Calu3 (cell line): ENCODE results near the gene VTCN1. TPM values are rescaled to one million over a fixed set of nuclear protein-coding genes. Genes with fewer than 3 reads are reported as not detected.

Experiments used
- BruUV-seq: library from RNA; stranded (reverse); fragments of 400-500 nt; replicated peaks from 2 replicates; lab custom pipeline; 2021; lab: Mats Ljungman, UMichigan
- CTCF ChIA-PET: fragments of 300-600 bp; sonication (Branson Sonifier 250); formaldehyde crosslinking; loops from one replicate; lab custom pipeline; 2022; ENCODE audit warnings: antibody characterized with exemption; lab: Charles Lee
- DNase-seq: peaks from one replicate; pipeline ENCODE4 v3.0.0; 2022
- H3K27ac Mint-ChIP-seq: one replicate; pipeline ENCODE4 v1.8.0; 2022; ENCODE audit warnings: mixed read lengths; ENCODE audit not compliant: unreplicated experiment
- H3K27me3 Mint-ChIP-seq: one replicate; pipeline ENCODE4 v1.8.0; 2022; ENCODE audit warnings: mixed read lengths; ENCODE audit not compliant: unreplicated experiment
- H3K36me3 Mint-ChIP-seq: one replicate; pipeline ENCODE4 v1.8.0; 2022; ENCODE audit warnings: mild to moderate bottlenecking, moderate library complexity, mixed read lengths; ENCODE audit not compliant: insufficient read depth, unreplicated experiment
- H3K4me1 Mint-ChIP-seq: one replicate; pipeline ENCODE4 v1.8.0; 2022; ENCODE audit warnings: mild to moderate bottlenecking, low read depth, mixed read lengths; ENCODE audit not compliant: unreplicated experiment
- H3K4me3 Mint-ChIP-seq: one replicate; pipeline ENCODE4 v1.8.0; 2022; ENCODE audit warnings: mild to moderate bottlenecking, low read depth, moderate library complexity, mixed read lengths; ENCODE audit not compliant: unreplicated experiment
- H3K9me3 Mint-ChIP-seq: one replicate; pipeline ENCODE4 v1.8.0; 2022; ENCODE audit warnings: low read depth, mixed read lengths; ENCODE audit not compliant: unreplicated experiment
- intact Hi-C: fragments of 100-400 bp; cut with micrococcal nuclease; formaldehyde crosslinking; loops from one replicate; pipeline ENCODE4 v1.10.0; 2022; ENCODE audit not compliant: unreplicated experiment
- total RNA-seq: library from RNA; stranded (reverse); gene quantifications from 2 replicates; pipeline ENCODE4 v1.2.3, GENCODE V29; 2022
- TF ChIP-seq, protein P1 (sequence below): fragments of 200-600 bp; IDR thresholded peaks from one replicate; pipeline ENCODE4 v1.8.0; 2022; ENCODE audit warnings: antibody characterized with exemption; ENCODE audit not compliant: unreplicated experiment

VTCN1 gene
- total RNA-seq, 1 experiment from 2014 or later: 39.1 TPM

- Mint-ChIP-seq H3K27ac (no peak overlapping the region), H3K27me3 (peaks cover 13% of the 10 kb centered on the region), H3K4me3 (no peak overlapping the region), H3K9me3 (peaks cover 4% of the 10 kb centered on the region), H3K4me1 (peaks cover 9% of the 10 kb centered on the region), H3K36me3 (no peaks in the 10 kb centered on the region)
- TF ChIP-seq, protein P1, sequence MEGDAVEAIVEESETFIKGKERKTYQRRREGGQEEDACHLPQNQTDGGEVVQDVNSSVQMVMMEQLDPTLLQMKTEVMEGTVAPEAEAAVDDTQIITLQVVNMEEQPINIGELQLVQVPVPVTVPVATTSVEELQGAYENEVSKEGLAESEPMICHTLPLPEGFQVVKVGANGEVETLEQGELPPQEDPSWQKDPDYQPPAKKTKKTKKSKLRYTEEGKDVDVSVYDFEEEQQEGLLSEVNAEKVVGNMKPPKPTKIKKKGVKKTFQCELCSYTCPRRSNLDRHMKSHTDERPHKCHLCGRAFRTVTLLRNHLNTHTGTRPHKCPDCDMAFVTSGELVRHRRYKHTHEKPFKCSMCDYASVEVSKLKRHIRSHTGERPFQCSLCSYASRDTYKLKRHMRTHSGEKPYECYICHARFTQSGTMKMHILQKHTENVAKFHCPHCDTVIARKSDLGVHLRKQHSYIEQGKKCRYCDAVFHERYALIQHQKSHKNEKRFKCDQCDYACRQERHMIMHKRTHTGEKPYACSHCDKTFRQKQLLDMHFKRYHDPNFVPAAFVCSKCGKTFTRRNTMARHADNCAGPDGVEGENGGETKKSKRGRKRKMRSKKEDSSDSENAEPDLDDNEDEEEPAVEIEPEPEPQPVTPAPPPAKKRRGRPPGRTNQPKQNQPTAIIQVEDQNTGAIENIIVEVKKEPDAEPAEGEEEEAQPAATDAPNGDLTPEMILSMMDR: no peak
- no TSS peak for BruUV-seq
- CTCF ChIA-PET: no interaction called here
- DNase-seq: no peak
- intact Hi-C loops: no loop called here
These were observed 29.8 kb upstream of the VTCN1 start for GRCh38 chr1:117240547-117240946.

DNA sequence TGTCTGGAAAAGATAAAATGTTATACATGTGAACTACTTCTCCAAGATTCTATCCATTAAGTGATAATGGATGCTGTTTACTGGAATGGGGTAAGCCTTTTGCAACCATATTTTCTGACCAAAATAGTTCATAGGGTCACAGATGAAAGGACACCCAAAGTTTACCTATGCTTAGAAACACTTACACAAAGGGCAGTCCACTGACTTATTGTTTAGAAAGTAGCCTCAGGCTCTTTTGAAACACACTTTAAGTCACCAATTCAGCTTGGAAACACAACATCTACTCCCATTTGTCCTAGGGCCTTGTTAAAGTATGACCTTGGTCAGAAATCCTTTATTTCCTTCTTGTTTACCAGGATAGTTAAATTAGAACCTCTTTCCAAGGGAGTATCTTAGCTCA lies 28.7 kb upstream of the VTCN1 start:
- peaks cover 9% of the 10 kb centered on the region for H3K4me1 Mint-ChIP-seq
- peaks cover 2% of the 10 kb centered on the region for H3K27me3 Mint-ChIP-seq
- TF ChIP-seq, protein P1: no peak
- H3K27ac Mint-ChIP-seq: no peak overlapping the region
- DNase-seq: no peak
- no peak overlapping the region for H3K4me3 Mint-ChIP-seq
- no TSS peak for BruUV-seq
- H3K9me3 Mint-ChIP-seq: peaks cover 6% of the 10 kb centered on the region
- H3K36me3 Mint-ChIP-seq: no peaks in the 10 kb centered on the region
- intact Hi-C loops: no loop called here
- CTCF ChIA-PET: no interaction called here

DNA sequence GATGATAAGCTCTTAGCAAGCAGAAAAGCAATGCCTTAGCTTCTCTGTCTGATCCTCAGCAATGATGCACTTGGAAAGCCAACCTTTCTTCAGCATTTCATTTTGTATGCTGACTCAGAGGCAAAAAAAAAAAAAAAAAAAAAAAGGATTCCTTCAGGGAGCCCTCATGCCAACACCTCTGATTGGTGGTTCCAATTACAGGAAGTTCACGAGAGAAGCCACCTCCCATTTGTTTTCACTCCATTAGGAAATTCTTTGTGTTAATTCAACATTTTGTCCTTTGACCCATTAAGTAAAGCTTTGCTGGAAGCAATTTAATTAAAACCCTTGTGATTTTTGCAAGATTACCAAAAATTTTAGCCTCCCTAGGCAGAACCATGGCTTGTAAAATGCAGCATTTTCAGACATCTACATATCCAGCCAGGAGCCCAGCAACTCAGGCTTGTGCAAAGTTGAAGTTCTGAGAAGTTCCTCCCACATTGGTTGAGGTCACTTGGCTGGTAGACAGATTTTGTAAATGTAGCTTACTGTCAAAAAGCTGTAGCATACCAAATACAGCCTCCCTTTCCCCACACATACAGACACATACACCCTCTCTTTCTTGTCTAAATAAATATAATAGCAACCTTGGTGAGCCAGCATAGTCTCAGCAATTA lies 27.1 kb upstream of the VTCN1 start:
- TF ChIP-seq, protein P1: no peak
- Mint-ChIP-seq H3K27me3 (no peaks in the 10 kb centered on the region), H3K4me1 (peaks cover 15% of the 10 kb centered on the region), H3K36me3 (peaks cover 2% of the 10 kb centered on the region), H3K9me3 (peaks cover 6% of the 10 kb centered on the region), H3K27ac (no peak overlapping the region), H3K4me3 (no peak overlapping the region)
- peak; percentile 3 for DNase-seq
- CTCF ChIA-PET: interaction anchor here (0.7 to 0.9 kb wide), 3 partner anchors 27 to 1936 kb away, joined by 4 to 6 read pairs (median 4); no protein-coding TSS in a partner anchor
- intact Hi-C loops: no loop called here
- no TSS peak for BruUV-seq

GRCh38 chr1:117235863-117236465 lies 25.2 kb upstream of the VTCN1 start:
- TF ChIP-seq, protein P1: no peak
- Mint-ChIP-seq H3K27ac (no peak overlapping the region), H3K4me3 (no peak overlapping the region), H3K4me1 (peaks cover 31% of the 10 kb centered on the region), H3K27me3 (no peaks in the 10 kb centered on the region), H3K9me3 (peaks cover 6% of the 10 kb centered on the region), H3K36me3 (peaks cover 5% of the 10 kb centered on the region)
- DNase-seq: no peak
- CTCF ChIA-PET: no interaction called here
- intact Hi-C loops: no loop called here
- BruUV-seq: no TSS peak
